Measurements from ENCODE around the gene SLC2A10.

The SLC2A10 gene

DNA sequence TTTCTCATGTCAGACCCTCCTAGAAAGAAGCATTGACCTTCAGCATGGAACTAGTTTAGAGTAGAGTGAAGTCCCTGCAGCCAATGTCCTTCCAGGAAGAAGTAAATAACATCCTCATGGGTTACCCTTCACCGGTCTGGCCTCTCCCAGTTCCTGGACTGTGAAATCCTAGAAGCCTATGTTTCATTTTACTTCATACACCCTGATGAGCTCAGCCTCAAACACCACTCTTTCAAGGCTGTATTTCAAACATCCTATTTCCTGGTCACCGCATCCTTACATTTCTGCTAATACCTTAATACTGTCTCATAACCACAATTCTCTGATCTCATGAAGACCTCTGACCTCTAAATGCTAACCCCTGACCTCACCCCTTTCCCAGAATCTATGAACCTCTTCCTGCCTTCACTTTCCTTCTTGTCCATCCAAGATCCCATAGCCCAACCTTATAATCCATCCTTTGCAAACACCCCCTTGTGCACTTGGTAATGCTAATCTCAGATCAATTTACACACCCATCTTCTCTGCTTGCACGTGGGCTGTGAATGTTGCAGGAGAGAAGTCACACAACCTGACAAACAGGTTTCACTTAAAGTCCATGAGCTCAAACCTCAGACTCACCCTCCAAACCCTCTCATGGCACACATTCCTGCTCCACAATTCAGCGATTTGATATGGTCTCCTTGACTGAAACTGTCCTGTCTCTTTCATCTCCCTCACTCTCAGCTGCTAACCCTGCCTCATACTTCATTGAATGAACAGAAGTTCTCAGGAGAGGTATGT lies 30.2 kb downstream of the SLC2A10 start:
- DNase-seq = no peak

DNA sequence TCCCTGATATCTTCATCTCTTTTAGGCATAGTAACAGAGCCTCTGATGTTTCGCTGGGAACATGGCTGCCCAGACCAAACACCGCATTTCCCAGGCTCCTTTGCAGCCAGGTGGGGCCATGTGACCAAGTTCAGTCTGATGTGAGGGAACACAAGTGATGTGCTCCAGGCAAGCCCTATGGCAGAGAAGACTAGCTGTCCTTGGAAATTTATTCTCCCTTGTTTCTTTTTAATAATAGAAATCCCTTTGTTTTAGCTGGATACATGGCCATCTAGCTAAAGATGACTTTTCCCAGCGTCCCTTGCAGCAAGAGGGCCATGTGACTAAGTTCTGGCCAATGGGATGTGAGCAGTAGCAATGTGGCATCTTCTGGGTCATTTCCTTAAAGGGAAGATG lies 30.8 kb downstream of the SLC2A10 start:
- DNase-seq = no peak

GRCh38 chr20:46741924-46742668 lies 32.6 kb downstream of the SLC2A10 start:
- DNase-seq = no peak

DNA sequence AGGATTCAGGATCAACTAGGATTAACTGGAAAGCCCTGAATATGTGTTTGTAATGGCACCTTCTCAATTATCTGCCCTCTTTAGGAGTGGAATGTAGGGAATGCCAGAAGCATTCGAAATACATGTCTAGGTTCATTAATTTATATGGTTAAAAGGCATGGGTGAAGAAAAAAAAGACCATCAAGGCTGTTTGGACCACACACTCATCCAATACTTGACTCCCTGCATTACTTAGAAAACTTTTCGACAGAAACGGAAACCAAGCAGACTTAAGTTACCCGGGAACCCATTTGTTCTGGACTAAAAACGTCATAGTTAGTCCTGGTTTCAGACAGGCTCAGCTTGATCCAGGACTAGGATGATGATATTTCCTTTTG lies 33.2 kb downstream of the SLC2A10 start:
- no peak for DNase-seq

DNA sequence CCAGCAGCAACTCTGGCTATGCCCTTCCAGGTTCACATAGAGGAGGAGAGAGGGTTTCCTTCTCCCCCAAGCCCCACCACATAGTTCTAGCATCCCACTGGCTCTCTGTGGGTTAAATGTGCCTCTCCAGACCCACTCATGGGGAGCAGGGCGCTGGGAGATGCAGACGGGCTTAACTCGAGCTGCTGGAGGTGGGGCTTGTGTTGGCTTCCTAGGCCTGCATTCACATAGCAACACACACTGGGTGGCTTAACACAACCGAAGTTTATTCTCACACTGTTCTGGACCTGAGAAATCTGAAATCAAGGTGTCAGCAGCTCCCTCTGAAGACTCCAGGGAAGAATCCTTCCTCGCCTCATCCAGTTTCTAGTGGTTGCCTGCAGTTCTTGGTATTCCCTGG lies 33.6 kb downstream of the SLC2A10 start:
- no peak for DNase-seq

DNA sequence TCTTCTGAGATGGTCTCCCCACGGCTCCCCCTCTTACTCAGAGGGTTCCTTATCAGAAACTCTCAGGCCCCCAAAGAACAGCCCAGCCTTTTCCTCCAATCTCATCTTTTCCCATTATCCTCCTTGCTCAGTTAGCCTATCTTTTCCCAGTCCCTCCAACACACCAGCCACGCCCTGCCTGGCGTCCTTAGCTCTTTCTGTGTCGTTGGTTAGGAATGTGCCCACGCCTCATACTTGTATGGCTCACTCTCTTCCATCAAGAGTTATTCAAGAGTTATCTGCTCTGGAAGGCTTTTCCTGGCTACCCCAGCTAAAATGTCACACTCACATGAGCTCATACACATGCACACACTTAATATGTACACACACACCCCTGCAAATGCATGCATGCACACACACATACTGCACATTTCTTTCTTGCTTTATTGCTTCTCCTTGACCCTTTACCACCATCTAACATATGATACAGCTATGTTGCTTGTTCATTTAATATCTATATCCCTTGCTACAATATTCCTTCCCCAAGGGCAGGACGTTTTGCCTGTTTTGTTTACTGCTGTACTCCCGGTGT lies 37.6 kb downstream of the SLC2A10 start:
- no peak for DNase-seq

GRCh38 chr20:46749147-46749546 lies 39.7 kb downstream of the SLC2A10 start:
- no peak for DNase-seq

DNA sequence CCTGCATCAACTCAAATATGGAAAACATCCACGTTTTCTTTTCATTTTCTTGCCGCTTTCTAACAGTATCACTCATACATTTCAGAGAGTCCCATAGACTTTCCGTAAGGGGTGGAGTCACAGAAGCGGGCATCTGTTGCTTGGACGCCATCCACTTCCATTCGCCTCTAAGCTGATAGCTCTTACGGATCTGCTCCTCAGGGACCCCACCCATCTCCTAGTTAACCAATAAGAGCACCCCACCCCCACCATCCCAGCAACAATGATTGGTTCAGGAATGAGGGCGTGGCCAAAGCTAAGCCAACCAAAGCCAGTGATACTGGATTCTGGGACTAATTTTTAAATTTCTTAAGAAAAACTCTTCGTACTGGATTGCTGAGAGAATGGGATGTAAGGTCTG lies 42.4 kb downstream of the SLC2A10 start:
- DNase-seq = no peak

- peak in 2 of 5 donors; percentile 35 to 38 for DNase-seq
Measured at GRCh38 chr20:46752728-46753127, 43.3 kb downstream of the SLC2A10 start.

DNA sequence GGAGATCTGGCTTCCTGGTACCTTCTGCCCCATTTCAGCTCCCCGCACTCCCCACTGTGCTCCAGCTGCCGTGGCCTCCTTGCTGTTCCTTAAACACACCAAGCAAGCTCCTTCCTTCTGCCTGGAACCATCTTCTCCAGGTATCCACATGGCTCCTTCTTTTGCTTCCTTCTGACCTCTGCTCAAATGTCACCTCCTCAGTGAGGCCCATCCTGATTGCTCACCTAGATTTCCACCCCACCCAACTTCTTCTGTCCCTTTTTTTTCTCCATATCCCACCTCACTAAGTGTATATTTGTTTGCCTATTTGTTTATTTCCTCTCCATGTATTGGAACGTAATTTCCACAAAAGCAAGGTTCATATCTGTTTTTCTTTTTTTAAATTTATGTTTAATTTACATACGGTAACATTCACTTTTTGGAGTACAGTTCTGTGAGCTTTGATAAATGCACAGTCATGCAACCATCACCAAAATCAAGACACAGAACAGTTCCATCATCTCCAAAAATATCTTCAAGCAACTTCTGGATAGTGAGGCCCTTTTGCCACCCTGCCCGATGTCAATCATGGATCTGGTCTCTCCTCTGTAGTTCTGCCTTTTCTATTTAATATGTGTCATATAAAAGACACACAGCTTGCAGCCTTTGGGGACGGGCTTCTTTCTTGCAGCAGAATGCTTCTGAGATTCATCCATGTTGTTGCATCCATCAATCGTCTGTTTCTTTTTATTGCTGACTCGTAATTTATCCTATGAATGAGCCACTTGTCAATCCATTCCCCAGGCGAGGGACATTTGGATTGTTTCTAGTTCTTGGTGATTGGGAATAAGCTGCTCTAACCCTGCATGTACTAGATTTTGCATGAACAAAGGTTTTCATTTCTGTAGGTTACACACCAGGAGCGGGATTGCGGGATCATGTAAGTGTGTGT lies 46.3 kb downstream of the SLC2A10 start:
- DNase-seq = no peak

GRCh38 chr20:46756419-46756818 lies 47.0 kb downstream of the SLC2A10 start:
- no peak for DNase-seq

DNA sequence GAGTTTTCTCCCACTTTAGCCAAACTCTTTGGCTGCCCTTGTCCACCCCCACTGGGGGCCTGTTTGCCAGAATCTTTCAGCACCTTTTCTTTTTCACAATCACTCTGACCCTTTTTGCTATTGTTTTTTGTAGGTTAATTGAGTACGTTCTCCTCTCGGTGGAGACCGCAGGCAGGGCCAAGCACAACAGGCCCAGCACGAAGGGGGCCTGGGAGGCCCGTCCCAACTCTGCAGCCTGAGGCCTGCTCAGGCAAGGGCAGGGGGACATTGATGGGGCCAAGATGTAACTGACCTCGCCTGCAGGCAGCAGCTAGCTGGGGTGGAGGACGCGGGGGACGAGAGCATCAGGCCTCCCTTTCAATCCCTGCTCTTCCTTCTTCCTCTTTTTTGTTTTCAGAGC lies 47.7 kb downstream of the SLC2A10 start:
- no peak for DNase-seq

DNA sequence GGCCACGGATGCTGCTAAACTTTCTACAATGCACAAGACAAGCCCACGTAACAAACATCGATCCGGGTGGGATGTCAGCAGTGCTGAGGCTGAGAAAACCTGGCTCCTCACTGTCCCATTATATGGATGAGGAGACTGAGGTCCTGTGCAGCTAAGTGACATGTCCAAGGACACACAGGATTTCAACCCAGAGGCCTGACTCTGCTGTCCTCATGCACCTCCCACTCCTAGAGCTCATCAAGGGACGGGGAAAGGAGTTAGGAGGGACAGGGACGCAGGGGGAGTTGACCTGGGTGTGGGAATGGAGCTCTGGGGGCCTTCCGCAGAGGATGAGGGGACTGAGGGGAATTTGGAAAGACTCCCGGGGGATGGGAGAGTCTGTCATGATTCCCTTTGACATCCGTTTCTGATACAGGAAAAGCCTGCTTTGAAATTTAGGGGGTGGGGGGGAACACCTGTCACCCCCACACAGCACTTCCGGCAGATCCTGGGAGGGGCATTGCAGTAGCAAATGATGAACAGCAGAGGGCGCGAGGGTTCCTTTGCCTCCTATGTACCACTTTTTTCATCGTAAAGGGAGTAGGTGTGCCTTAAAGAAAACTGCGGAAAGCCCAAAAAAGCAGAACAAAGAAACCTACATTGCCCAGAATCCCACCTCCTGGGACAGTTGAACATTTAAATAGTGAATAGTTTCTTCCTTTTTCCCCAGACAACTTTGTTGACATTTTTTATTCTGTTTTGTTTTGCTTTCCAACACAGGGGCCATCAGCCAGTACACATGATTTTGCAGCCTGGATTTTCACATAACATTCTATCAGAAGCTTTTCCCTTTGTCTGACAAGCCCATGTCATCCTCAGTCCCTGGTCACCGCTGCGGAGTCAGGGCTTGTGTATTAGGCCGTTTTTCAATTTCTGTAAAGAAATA lies 48.6 kb downstream of the SLC2A10 start:
- DNase-seq = peak in 4 of 5 donors; percentile 9 to 57 (median 28)

- no peak for DNase-seq
Measured at GRCh38 chr20:46758929-46759669, 49.6 kb downstream of the SLC2A10 start.

DNA sequence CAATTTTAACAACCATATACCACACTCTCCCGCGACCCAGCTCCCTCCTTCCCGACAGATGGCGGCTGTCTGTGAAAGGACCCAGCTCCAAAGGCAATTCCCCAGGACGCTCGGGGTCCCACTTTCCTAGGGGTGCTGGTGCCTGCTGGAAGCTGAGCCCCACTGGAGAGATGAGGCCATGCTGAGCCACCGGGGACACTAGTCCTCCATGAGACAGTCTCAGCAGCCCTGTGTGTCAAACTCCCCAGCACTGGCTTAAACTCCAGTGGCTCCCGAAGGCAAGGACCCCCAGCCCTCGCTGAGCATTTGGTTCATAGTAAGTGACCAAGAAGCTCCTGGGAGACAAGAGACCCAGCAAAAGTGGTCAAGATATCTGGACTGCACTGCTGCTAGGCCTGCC lies 52.1 kb downstream of the SLC2A10 start:
- DNase-seq = no peak

DNA sequence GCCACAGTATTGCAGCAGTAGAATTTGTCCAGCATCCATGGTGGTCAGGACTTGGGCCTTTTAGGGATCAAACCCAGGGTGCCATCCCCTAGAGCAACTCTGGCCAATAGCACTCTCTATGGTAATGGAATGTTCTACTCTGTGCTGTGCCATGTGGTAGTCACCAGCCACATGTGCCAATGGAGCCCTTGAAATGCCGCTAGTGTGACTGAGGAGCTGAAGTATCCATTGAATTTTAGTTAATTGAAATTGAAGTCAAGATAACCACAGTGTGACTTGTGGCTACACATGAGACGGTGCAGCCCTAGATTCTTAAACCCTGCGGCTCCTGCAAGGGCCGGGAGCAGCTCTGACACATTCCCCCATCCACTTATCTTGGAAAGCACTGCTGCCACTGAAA lies 54.6 kb downstream of the SLC2A10 start:
- DNase-seq = no peak

DNA sequence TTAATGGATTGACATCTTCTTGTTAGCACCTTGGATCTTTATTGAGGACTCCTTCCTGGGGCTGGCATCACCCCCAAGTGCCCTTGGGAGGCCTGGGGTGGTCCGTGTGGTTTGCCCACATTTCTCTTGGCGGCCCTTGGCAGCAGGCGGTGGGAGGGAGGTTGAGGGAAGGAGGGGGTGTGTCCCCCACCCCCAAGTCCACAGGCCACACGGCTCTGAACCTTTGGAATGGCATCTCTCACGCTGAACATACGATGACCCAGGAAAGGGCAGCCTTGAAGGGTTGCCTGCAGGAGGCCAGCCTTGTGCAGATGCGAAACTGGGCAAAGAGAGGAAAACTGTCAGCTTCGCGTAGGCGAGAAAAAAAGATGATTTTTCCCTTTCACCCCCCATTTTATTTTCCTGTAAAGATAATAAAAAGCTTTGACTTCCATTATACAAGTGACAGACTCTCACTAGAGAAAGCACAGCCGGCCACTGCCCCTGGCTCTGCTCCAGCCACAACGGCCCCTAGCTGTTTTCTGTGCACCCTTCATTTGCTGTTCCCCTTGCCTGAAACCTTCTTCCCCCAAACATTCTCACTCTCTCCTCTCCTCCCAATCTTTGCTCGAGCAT lies 56.2 kb downstream of the SLC2A10 start:
- no peak for DNase-seq

DNA sequence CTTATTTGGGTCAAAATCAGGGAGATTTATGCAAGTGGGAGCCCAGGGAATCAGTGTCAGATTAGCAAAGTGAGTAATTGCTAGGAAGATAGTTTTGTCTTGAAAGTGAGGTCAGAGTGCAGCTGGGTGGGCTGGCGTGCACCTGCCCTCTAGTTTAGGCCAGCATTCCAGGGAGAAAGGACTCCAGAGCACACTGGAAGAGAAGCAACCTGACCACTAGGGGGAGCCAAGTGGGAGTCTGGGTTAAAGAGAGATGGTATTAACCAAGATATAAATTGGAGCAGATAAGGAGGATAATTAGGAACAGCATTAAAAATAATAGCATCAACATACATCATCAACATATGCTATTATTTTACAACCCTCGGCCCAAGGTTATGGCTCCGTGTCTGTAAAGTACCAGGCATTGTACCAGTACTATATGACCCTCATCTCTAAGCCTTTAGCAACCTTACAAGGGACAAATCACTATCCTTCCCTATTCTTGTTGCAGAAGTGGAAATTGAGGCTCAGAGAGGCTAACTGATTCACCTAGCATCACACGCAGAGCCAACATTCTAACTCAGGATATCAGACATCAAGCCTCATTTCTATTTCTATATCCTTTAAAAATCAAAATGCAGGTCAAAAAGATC lies 57.8 kb downstream of the SLC2A10 start:
- no peak for DNase-seq

DNA sequence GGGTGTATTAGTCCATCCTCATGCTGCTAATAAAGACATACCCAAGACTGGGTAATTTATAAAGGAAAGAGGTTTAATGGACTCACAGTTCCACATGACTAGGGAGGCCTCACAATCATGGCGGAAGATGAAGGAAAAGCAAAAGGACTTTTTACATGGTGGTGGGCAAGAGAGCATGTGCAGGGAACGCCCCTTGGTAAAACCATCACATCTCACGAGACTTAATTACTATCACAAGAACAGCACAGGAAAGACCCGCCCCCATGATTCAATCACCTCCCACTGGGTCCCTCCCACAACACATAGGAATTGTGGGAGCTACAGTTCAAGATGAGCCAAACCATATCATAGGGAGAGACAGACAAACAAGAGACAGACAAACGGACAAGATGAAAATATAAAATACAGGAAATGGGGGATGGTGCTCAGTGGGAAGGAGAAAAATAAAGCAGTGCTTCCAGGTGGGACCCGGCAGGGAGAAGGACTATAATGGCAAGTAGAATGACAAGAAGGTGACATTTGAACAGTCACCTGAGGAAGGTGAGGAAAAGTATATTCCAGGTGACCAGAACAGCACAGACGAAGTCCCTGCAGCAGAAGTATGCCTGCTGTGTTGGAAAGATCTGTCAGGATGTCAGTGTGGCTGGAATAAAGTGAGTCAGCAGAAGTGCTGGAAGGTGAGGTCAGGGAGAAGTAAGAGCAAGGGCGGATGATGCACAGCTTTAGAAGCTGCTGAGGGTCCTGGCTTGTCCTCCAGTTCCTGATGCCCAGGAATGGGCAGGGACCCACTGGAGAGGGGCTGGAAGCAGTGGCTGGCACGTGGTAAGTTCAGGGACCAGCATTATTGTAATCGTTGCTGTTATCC lies 61.1 kb downstream of the SLC2A10 start:
- no peak for DNase-seq

Measured in T-helper 1 cell (primary cell).